HG03378 (cell line): ENCODE results near the gene PAPPA.

Experiments
- ATAC-seq: cut with Tn5 transposase; IDR thresholded peaks from one replicate; pipeline ENCODE4 v1.9.1; 2021; ENCODE audit warnings: mild to moderate bottlenecking, moderate library complexity; ENCODE audit not compliant: unreplicated experiment

The PAPPA gene

GRCh38 chr9:116212986-116213692 lies 59.5 kb downstream of the PAPPA start:
- ATAC-seq = no peak

GRCh38 chr9:116213693-116214047 lies 60.1 kb downstream of the PAPPA start:
- ATAC-seq = no peak

- no peak for ATAC-seq
These were observed 64.8 kb downstream of the PAPPA start for GRCh38 chr9:116218399-116218798.

- ATAC-seq = no peak
These were observed 66.1 kb downstream of the PAPPA start for GRCh38 chr9:116219686-116220085.

- no peak for ATAC-seq
These were observed 70.3 kb downstream of the PAPPA start for GRCh38 chr9:116223926-116224325.

- ATAC-seq = no peak
These were observed 76.6 kb downstream of the PAPPA start for GRCh38 chr9:116230051-116230632.

- no peak for ATAC-seq
These were observed 79.0 kb downstream of the PAPPA start for GRCh38 chr9:116232424-116233159.

- no peak for ATAC-seq
These were observed 79.6 kb downstream of the PAPPA start for GRCh38 chr9:116233160-116233530.

GRCh38 chr9:116234081-116234480 lies 80.5 kb downstream of the PAPPA start:
- no peak for ATAC-seq

GRCh38 chr9:116236979-116237378 lies 83.4 kb downstream of the PAPPA start:
- no peak for ATAC-seq

GRCh38 chr9:116237456-116237855 lies 83.9 kb downstream of the PAPPA start:
- no peak for ATAC-seq

- ATAC-seq = no peak
These were observed 84.6 kb downstream of the PAPPA start for GRCh38 chr9:116238225-116238624.

GRCh38 chr9:116238776-116239340 lies 85.3 kb downstream of the PAPPA start:
- ATAC-seq = no peak

- no peak for ATAC-seq
These were observed 90.1 kb downstream of the PAPPA start for GRCh38 chr9:116243708-116244107.

GRCh38 chr9:116247284-116247683 lies 93.7 kb downstream of the PAPPA start:
- no peak for ATAC-seq

GRCh38 chr9:116247791-116248374 lies 94.3 kb downstream of the PAPPA start:
- ATAC-seq = no peak

GRCh38 chr9:116250891-116251290 lies 97.3 kb downstream of the PAPPA start:
- ATAC-seq = no peak

- no peak for ATAC-seq
These were observed 97.8 kb downstream of the PAPPA start for GRCh38 chr9:116251366-116251765.

- no peak for ATAC-seq
These were observed 106.9 kb downstream of the PAPPA start for GRCh38 chr9:116260531-116260930.

GRCh38 chr9:116262448-116262847 lies 108.9 kb downstream of the PAPPA start:
- no peak for ATAC-seq

- no peak for ATAC-seq
These were observed 110.8 kb downstream of the PAPPA start for GRCh38 chr9:116264361-116264760.

- ATAC-seq = no peak
These were observed 113.4 kb downstream of the PAPPA start for GRCh38 chr9:116267021-116267420.
